ENCODE results near the gene FGFRL1. TPM values are rescaled to one million over a fixed set of nuclear protein-coding genes. Genes with fewer than 3 reads are reported as not detected.

Gene FGFRL1
- total and polyA plus RNA-seq, 2 of the 13 experiments (the other 11 are each of a cell fraction or from before 2014, with no cell fraction given) = 19.1 to 30.6 TPM

DNA sequence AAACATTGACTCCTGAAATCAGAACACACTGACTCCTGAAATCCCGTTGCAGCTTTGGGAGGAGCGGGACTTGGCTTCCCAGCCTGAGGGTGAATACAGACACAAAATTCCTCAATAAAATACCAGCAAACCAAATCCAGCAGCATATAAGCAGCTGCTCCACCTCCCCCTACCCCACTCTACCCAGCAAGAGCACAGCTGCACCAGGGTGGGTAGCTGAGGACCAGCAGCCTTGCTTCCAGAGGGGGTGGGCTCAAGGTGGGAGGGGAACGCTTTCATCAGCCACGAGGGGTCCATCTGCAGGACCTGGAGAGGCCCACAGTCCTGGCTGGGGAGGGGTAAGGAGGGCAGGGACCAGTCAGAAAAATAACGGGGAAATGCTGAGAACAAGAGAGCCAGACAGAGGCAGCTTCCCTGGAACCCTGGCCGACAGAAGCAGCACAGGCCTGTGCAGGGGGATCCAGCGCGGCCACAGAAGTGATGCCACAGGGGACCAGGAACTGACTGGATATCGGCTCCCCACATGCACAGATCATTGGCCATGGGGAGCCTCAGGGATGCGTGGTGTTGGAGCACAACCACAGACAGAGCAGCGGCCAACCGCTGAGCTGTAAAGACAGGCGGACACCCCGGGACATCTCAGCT is 49.8 kb downstream of the FGFRL1 start (continued):
- TF ChIP-seq ZNF773 (CRISPR knock-in tag; IDR thresholded peaks at IDR 0.05; ENCODE audit: borderline replicate concordance) = no peak
- no peak for TF ChIP-seq SRSF1 (optimal IDR thresholded peaks at IDR 0.05; ENCODE audit: low read depth, low read length)
- no peak for TF ChIP-seq SOX5 (CRISPR knock-in tag; IDR thresholded peaks at IDR 0.05; ENCODE audit: borderline replicate concordance)
- no peak for TF ChIP-seq POGZ (CRISPR knock-in tag; IDR thresholded peaks at IDR 0.05)
- TF ChIP-seq, protein P1, sequence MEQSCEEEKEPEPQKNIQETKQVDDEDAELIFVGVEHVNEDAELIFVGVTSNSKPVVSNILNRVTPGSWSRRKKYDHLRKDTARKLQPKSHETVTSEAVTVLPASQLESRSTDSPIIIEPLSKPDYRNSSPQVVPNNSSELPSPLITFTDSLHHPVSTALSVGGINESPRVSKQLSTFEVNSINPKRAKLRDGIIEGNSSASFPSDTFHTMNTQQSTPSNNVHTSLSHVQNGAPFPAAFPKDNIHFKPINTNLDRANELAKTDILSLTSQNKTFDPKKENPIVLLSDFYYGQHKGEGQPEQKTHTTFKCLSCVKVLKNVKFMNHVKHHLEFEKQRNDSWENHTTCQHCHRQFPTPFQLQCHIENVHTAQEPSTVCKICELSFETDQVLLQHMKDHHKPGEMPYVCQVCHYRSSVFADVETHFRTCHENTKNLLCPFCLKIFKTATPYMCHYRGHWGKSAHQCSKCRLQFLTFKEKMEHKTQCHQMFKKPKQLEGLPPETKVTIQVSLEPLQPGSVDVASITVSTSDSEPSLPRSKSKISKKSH (CRISPR knock-in tag; IDR thresholded peaks at IDR 0.05; ENCODE audit: borderline replicate concordance) = no peak
- no peak for TF ChIP-seq GZF1 (CRISPR knock-in tag; IDR thresholded peaks at IDR 0.05)
- TF ChIP-seq, protein P2, sequence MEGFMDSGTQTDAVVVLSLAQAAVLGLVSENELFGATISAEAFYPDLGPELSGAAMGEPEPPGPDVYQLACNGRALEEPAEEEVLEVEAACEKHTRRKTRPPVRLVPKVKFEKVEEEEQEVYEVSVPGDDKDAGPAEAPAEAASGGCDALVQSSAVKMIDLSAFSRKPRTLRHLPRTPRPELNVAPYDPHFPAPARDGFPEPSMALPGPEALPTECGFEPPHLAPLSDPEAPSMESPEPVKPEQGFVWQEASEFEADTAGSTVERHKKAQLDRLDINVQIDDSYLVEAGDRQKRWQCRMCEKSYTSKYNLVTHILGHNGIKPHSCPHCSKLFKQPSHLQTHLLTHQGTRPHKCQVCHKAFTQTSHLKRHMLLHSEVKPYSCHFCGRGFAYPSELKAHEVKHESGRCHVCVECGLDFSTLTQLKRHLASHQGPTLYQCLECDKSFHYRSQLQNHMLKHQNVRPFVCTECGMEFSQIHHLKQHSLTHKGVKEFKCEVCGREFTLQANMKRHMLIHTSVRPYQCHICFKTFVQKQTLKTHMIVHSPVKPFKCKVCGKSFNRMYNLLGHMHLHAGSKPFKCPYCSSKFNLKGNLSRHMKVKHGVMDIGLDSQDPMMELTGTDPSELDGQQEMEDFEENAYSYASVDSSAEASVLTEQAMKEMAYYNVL (CRISPR knock-in tag; IDR thresholded peaks at IDR 0.05; ENCODE audit: borderline replicate concordance) = no peak
- no peak for TF ChIP-seq HNRNPH1 (optimal IDR thresholded peaks at IDR 0.05; ENCODE audit: low read depth, low read length)
- no peak for TF ChIP-seq NFATC3 (CRISPR knock-in tag; IDR thresholded peaks at IDR 0.05)

DNA sequence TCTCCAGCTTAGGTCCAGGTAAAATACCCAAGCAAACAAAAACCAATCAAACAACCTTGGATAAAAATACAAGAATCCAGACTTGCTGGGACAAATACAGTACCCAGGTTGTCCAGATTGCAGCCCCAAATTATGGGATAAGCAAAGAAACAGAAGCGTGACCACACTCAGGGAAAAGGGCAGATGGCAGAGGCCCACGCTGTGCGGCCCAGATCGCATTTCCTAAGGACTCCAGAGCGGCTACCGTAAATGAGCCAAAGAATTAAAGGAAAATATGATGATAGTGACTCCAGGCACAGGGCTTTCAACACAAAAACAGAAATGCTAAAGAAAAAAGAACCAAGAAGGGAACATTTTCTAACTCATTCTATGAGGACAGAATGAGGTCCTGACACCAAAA is 50.3 kb downstream of the FGFRL1 start:
- ATAC-seq (no peak), DNase-seq (ENCODE audit: low spot score) (no peak), FAIRE-seq (no peak)
- Histone ChIP-seq H3K9ac (ENCODE audit: insufficient read depth, low read depth, low read length) (no peak overlapping the region), H4K20me1 (ENCODE audit: insufficient read depth, low read length) (no peaks in the 10 kb centered on the region), H3K79me2 (ENCODE audit: insufficient read depth, low read length) (no peaks in the 10 kb centered on the region), H3K27ac (ENCODE audit: extremely low read length, insufficient read depth, low read length) (no peak overlapping the region), H3K36me3 (replicated peaks in 1 of 2; ENCODE audit: control insufficient read depth in 1 of 2, insufficient read depth in 2 of 2, low read length in 2 of 2) (no peaks in the 10 kb centered on the region), H2AFZ (ENCODE audit: low read length) (no peak overlapping the region), H3K4me3 (replicated peaks in 1 of 3; ENCODE audit: insufficient read depth in 1 of 3, low read depth in 2 of 3, low read length in 3 of 3) (no peak overlapping the region), H3K9me3 (ENCODE audit: low read length) (no peaks in the 10 kb centered on the region), H3K4me1 (ENCODE audit: insufficient read depth, low read length) (peaks cover 27% of the 10 kb centered on the region), H3K4me2 (ENCODE audit: low read depth, low read length) (no peak overlapping the region), H3K27me3 (ENCODE audit: control insufficient read depth in 1 of 2, insufficient read depth in 2 of 2, low read length in 2 of 2) (peaks cover 12 to 65% of the 10 kb centered on the region in 2 experiments)
- ChIA-PET POLR2A (no interaction called here), CTCF (ENCODE audit: low intra/inter-chr PET ratio, low total read pairs) (no interaction called here)
- 33% methylated on average over 6 of the region's 6 CpGs for WGBS (ENCODE audit: low lambda C conversion rate)
- in situ Hi-C loops (cut with HindIII; ENCODE audit: extremely low pct_ligation_motif_present, low pct_unique_long_range_greater_than_20kb) = no loop called here
- intact Hi-C loops (cut with micrococcal nuclease; ENCODE audit: unreplicated experiment) = no loop called here
- BruUV-seq (replicated peaks) = no TSS peak
- no peak for TF ChIP-seq NR1H2 (CRISPR knock-in tag; IDR thresholded peaks at IDR 0.05; ENCODE audit: borderline replicate concordance, low read depth)
- no peak for TF ChIP-seq PHF8 (CRISPR knock-in tag; IDR thresholded peaks at IDR 0.05)
- no peak for TF ChIP-seq CAMTA2 (CRISPR knock-in tag; IDR thresholded peaks at IDR 0.05; ENCODE audit: borderline replicate concordance)
- TF ChIP-seq KDM5A (IDR thresholded peaks at IDR 0.05; ENCODE audit: borderline replicate concordance, low read length) = no peak
- no peak for TF ChIP-seq ZNF382 (CRISPR knock-in tag; IDR thresholded peaks at IDR 0.05; ENCODE audit: borderline replicate concordance)
- no peak for TF ChIP-seq HIVEP1 (CRISPR knock-in tag; IDR thresholded peaks at IDR 0.05)
- TF ChIP-seq ZBTB7A (CRISPR knock-in tag; IDR thresholded peaks at IDR 0.05) = no peak
- no peak for TF ChIP-seq ZBTB3 (CRISPR knock-in tag; IDR thresholded peaks at IDR 0.05; ENCODE audit: borderline replicate concordance, low read depth)
- TF ChIP-seq, protein P2 (CRISPR knock-in tag; IDR thresholded peaks at IDR 0.05; ENCODE audit: borderline replicate concordance) = no peak
- no peak for TF ChIP-seq NFE2L1 (CRISPR knock-in tag; IDR thresholded peaks at IDR 0.05; ENCODE audit: borderline replicate concordance)
- TF ChIP-seq SRF (IDR thresholded peaks at IDR 0.05; ENCODE audit: low read depth, low read length) = no peak

Data from HepG2 (cell line).